Smooth muscle cell (in vitro differentiated cells): Measurements from ENCODE around the gene MVB12B. TPM values are rescaled to one million over a fixed set of nuclear protein-coding genes. Genes with fewer than 3 reads are reported as not detected.

ENCODE experiments used
- DNase-seq: peaks from one replicate; lab custom pipeline; 2025; ENCODE audit not compliant: unreplicated experiment; lab: John Stamatoyannopoulos, UW
- H2AFZ ChIP-seq: fragments of 200-600 bp; sonication (generic); 2 replicates; pipeline ENCODE4 v1.6.0; 2016; ENCODE audit warnings: antibody characterized with exemption, low read depth, mild to moderate bottlenecking
- H3F3A ChIP-seq: fragments of 200-600 bp; sonication (generic); 2 replicates; pipeline ENCODE4 v1.6.0; 2017; ENCODE audit warnings: antibody characterized with exemption, low read depth
- H3K27ac ChIP-seq: fragments of 200-600 bp; sonication (generic); 2 replicates; pipeline ENCODE4 v1.5.1; 2016; ENCODE audit warnings: low read depth, mild to moderate bottlenecking
- H3K27me3 ChIP-seq: fragments of 200-600 bp; sonication (generic); 2 replicates; pipeline ENCODE4 v1.6.1; 2016; ENCODE audit warnings: low read depth, mild to moderate bottlenecking
- H3K36me3 ChIP-seq: fragments of 200-600 bp; sonication (generic); 2 replicates; pipeline ENCODE4 v1.5.1; 2016; ENCODE audit warnings: low read depth
- H3K4me1 ChIP-seq: fragments of 200-600 bp; sonication (generic); 2 replicates; pipeline ENCODE4 v1.5.1; 2016; ENCODE audit warnings: low read depth
- H3K4me2 ChIP-seq: fragments of 200-600 bp; sonication (generic); 2 replicates; pipeline ENCODE4 v1.6.0; 2016; ENCODE audit warnings: mild to moderate bottlenecking
- H3K4me3 ChIP-seq: fragments of 200-600 bp; sonication (generic); 2 replicates; pipeline ENCODE4 v1.5.1; 2016; ENCODE audit warnings: mild to moderate bottlenecking
- H3K79me2 ChIP-seq: fragments of 200-600 bp; sonication (generic); 2 replicates; pipeline ENCODE4 v1.6.0; 2016; ENCODE audit warnings: low read depth, mild to moderate bottlenecking
- H3K9ac ChIP-seq: fragments of 200-600 bp; sonication (generic); 2 replicates; pipeline ENCODE4 v1.6.0; 2016; ENCODE audit warnings: low read depth
- H3K9me3 ChIP-seq: fragments of 200-600 bp; sonication (generic); replicated peaks from 2 replicates; pipeline ENCODE4 v1.5.1; 2016; ENCODE audit warnings: low read depth
- H4K20me1 ChIP-seq: fragments of 200-600 bp; sonication (generic); 2 replicates; pipeline ENCODE4 v1.6.0; 2016; ENCODE audit warnings: low read depth
- CTCF ChIP-seq: fragments of 200-600 bp; sonication (generic); IDR thresholded peaks from 2 replicates; pipeline ENCODE4 v1.5.1; 2017; ENCODE audit warnings: borderline replicate concordance, mild to moderate bottlenecking, antibody characterized with exemption; ENCODE audit not compliant: insufficient read depth, poor library complexity, severe bottlenecking
- WGBS: methylation state at CpG from one replicate; pipeline ENCODE4 v1.1.7; 2016; ENCODE audit warnings: low lambda C conversion rate; 5-methylcytosine and 5-hydroxymethylcytosine counted together
- polyA plus RNA-seq: library from polyadenylated mRNA; unstranded; fragments of >200 nt; fragmentation: Nextera tagmentation; extraction: Ambion mirVana; gene quantifications from 2 replicates; pipeline ENCODE4 v1.2.1, GENCODE V29; 2016
- total RNA-seq: library from RNA; depleted of rRNA; stranded (reverse); fragments of >200 nt; gene quantifications from 2 replicates; pipeline ENCODE4 v1.2.3, GENCODE V29; 2014

The MVB12B gene
- total and polyA plus RNA-seq, 2 experiments from 2014 or later, result 4.3 to 5.4 TPM

DNA sequence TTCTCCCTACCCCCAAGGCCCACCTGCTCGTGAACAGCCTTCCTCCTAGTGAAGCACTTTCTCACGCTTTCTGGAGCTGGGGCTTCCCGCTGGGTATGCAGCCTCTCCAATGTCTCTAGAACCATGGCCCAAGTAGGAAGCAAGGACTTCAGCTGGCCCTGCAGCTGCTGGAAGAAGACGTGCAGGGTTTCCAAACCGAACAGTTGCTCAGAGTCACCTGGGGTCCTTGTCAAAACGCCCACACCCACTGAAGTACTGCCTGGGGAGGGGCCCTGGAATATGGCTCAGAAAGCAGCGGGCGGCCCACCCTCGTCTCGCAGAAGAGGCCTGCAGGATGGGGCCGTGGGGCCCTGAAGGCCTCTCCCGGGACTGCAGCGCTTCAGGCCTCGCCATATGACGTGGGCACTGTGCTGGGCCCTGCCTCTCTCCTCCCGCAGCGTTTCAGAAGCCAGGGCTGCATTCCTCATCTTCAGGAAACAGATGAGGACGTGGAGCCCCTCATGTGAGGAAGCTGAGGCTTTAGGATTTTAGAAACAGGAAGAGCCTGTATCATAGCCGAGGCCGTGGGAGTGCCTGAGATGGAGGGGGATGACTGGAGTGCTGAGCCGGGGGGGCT is 171.1 kb downstream of the MVB12B start:
- WGBS, result 81% methylated on average over 21 of the region's 21 CpGs
- DNase-seq, result no peak

GRCh38 chr9:126498331-126498730 is 171.7 kb downstream of the MVB12B start:
- no peak overlapping the region for H2AFZ ChIP-seq
- peaks cover 9% of the 10 kb centered on the region for H4K20me1 ChIP-seq
- H3K4me2 ChIP-seq, result no peak overlapping the region
- 89% methylated on average over 7 of the region's 8 CpGs for WGBS
- H3K4me1 ChIP-seq, result peaks cover 4% of the 10 kb centered on the region
- no peak overlapping the region for H3K4me3 ChIP-seq
- no peaks in the 10 kb centered on the region for H3F3A ChIP-seq
- TF ChIP-seq CTCF, result no peak
- no peak overlapping the region for H3K27ac ChIP-seq
- H3K79me2 ChIP-seq, result no peaks in the 10 kb centered on the region
- peaks cover 11% of the 10 kb centered on the region for H3K27me3 ChIP-seq
- DNase-seq, result no peak
- no peak overlapping the region for H3K9ac ChIP-seq
- no peaks in the 10 kb centered on the region for H3K36me3 ChIP-seq
- H3K9me3 ChIP-seq, result no peaks in the 10 kb centered on the region

More for the DNA sequence above, 171.1 kb downstream of the MVB12B start:
- peaks cover 11% of the 10 kb centered on the region for H3K27me3 ChIP-seq
- no peak for TF ChIP-seq CTCF
- no peaks in the 10 kb centered on the region for H3K79me2 ChIP-seq
- H3F3A ChIP-seq, result no peaks in the 10 kb centered on the region
- H4K20me1 ChIP-seq, result peaks cover 9% of the 10 kb centered on the region
- no peak overlapping the region for H3K27ac ChIP-seq
- H3K9ac ChIP-seq, result no peak overlapping the region
- H3K9me3 ChIP-seq, result no peaks in the 10 kb centered on the region
- H3K4me1 ChIP-seq, result peaks cover 4% of the 10 kb centered on the region
- no peak overlapping the region for H3K4me2 ChIP-seq
- no peak overlapping the region for H3K4me3 ChIP-seq
- no peaks in the 10 kb centered on the region for H3K36me3 ChIP-seq
- H2AFZ ChIP-seq, result no peak overlapping the region

- no peaks in the 10 kb centered on the region for H3F3A ChIP-seq
- DNase-seq, result peak; percentile 33
- H3K4me1 ChIP-seq, result peaks cover 4% of the 10 kb centered on the region
- H2AFZ ChIP-seq, result no peak overlapping the region
- peaks cover 9% of the 10 kb centered on the region for H4K20me1 ChIP-seq
- TF ChIP-seq CTCF, result peak; percentile 100
- peaks cover 11% of the 10 kb centered on the region for H3K27me3 ChIP-seq
- H3K36me3 ChIP-seq, result no peaks in the 10 kb centered on the region
- H3K4me3 ChIP-seq, result peak overlapping the region; percentile 58
- no peak overlapping the region for H3K27ac ChIP-seq
- WGBS, result 5% methylated on average over 37 of the region's 46 CpGs
- H3K79me2 ChIP-seq, result no peaks in the 10 kb centered on the region
- H3K9ac ChIP-seq, result no peak overlapping the region
- peak overlapping the region; percentile 91 for H3K4me2 ChIP-seq
- H3K9me3 ChIP-seq, result no peaks in the 10 kb centered on the region
These were observed 172.6 kb downstream of the MVB12B start for GRCh38 chr9:126499005-126499910.
